Measurements from ENCODE around the gene PCDHA1. TPM values are rescaled to one million over a fixed set of nuclear protein-coding genes. Genes with fewer than 3 reads are reported as not detected.

The PCDHA1 gene
- total RNA-seq, 4 donors from 2014 or later = not detected

DNA sequence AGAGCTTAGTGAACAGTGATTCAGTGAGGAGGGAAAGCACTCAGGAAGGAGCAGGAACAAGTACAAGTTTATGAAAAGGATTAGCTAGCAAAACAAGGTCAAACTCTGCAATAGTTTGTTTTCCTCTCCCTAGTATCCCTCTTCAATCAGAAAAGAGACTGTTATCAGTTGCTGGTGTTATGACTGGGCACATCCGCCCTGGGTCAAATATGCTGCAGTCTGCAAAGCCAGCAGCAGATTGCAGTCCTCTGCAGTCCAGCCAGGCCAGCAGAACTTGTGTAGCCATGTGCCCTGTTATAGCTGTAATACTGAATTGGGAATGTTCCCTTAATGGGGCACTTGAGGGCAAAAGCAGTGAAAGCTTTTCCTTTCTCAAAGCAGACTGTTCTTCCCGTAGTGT, 192.3 kb downstream of the PCDHA1 start:
- intact Hi-C loops (cut with DNase I; ENCODE audit: low total_unique reads) = no loop called here
- TF ChIP-seq POLR2A (IDR thresholded peaks at IDR 0.05) = no peak
- TF ChIP-seq, protein P1, sequence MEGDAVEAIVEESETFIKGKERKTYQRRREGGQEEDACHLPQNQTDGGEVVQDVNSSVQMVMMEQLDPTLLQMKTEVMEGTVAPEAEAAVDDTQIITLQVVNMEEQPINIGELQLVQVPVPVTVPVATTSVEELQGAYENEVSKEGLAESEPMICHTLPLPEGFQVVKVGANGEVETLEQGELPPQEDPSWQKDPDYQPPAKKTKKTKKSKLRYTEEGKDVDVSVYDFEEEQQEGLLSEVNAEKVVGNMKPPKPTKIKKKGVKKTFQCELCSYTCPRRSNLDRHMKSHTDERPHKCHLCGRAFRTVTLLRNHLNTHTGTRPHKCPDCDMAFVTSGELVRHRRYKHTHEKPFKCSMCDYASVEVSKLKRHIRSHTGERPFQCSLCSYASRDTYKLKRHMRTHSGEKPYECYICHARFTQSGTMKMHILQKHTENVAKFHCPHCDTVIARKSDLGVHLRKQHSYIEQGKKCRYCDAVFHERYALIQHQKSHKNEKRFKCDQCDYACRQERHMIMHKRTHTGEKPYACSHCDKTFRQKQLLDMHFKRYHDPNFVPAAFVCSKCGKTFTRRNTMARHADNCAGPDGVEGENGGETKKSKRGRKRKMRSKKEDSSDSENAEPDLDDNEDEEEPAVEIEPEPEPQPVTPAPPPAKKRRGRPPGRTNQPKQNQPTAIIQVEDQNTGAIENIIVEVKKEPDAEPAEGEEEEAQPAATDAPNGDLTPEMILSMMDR (IDR thresholded peaks at IDR 0.05) = no peak
- WGBS, 2 donors = 84 to 90% methylated on average over 2 of the region's 2 CpGs
- no peak overlapping the region for H3K4me3 ChIP-seq (ENCODE audit: low read depth, poor library complexity, severe bottlenecking)
- no peak for DNase-seq (ENCODE audit: low spot score in 2 of 2)

DNA sequence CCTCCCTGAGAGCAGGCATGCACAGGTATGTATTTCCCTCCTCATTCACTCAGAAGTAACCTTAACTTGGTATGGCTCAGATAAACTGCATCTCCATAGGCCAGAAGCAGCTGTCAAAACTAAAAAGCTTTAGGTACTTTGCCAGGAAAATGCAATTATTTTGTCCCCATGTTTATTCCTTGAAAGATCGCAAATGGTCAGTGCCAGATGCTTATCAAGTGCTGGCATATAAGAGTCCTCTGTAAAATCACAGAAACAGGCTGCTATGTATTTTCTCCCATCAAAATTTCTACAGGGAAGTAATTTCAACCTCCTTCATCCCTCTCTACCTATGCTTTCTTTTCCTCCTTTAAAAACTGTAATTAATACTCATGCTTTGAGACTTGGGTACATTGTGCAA, 193.0 kb downstream of the PCDHA1 start:
- TF ChIP-seq, protein P1 (IDR thresholded peaks at IDR 0.05) = no peak
- no peak for TF ChIP-seq POLR2A (IDR thresholded peaks at IDR 0.05)
- intact Hi-C loops (cut with DNase I; ENCODE audit: low total_unique reads) = no loop called here
- no peak for DNase-seq (ENCODE audit: low spot score in 2 of 2)
- WGBS, 2 donors = 93 to 94% methylated on average over 1 of the region's 1 CpG
- no peak overlapping the region for H3K4me3 ChIP-seq (ENCODE audit: low read depth, poor library complexity, severe bottlenecking)

DNA sequence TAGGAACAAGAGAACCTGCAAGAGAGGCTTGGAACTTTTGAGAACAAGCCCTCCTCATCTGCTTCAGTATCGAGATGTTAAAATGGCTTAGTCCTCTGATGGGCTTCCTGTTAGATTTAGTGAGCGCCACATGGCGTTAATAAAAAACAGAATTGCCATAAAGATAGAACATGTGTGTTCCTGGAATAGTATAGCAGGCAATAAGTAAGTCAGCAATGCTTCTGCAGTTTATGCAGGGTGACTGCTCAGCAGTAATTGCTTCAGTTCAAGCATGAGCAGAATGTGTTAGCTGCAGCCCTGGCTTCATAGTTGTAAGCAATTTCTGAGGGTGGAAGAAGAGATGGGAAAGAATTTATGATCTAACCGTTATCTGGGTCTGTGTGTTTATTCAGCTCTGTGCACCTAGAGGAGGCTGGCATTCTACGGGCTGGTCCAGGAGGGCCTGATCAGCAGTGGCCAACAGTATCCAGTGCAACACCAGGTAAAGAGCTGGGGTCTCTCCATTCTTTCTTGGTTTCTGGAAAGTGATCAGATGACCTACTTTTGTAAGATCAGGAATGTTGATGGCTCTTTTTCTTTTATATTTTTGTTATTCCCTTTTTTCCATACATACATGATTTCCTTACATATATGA, 196.3 kb downstream of the PCDHA1 start:
- DNase-seq (ENCODE audit: low spot score in 2 of 2) = no peak
- TF ChIP-seq POLR2A (IDR thresholded peaks at IDR 0.05) = no peak
- TF ChIP-seq, protein P1 (IDR thresholded peaks at IDR 0.05) = no peak
- intact Hi-C loops (cut with DNase I; ENCODE audit: low total_unique reads) = no loop called here
- no peak overlapping the region for H3K4me3 ChIP-seq (ENCODE audit: low read depth, poor library complexity, severe bottlenecking)
- 69% methylated on average over 5 of the region's 5 CpGs for WGBS, 2 donors

DNA sequence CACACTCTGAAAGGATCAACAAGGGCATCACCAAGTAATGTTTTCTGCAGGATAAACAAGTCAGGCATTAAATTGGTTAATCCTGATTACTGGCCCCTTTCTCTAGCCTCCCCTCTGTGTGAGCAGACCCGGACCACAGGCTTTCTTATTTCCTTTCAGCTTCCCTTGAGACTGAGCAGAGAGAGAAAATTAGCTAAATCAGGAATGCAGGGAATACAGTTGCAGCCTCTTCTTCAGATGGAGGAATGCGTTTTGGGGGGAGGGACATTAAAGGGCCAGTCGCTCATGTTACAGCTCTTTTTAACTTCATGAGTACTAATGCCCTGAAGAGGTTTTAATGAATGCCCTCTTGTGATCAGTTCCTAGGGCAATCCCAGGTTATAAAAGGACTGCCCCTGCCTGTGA, 200.2 kb downstream of the PCDHA1 start:
- intact Hi-C loops (cut with DNase I; ENCODE audit: low total_unique reads) = no loop called here
- DNase-seq (ENCODE audit: low spot score in 2 of 2) = no peak
- no peak overlapping the region for H3K4me3 ChIP-seq (ENCODE audit: low read depth, poor library complexity, severe bottlenecking)
- TF ChIP-seq POLR2A (IDR thresholded peaks at IDR 0.05) = no peak
- TF ChIP-seq, protein P1 (IDR thresholded peaks at IDR 0.05) = no peak
- 16 to 17% methylated on average over 3 of the region's 3 CpGs for WGBS, 2 donors

DNA sequence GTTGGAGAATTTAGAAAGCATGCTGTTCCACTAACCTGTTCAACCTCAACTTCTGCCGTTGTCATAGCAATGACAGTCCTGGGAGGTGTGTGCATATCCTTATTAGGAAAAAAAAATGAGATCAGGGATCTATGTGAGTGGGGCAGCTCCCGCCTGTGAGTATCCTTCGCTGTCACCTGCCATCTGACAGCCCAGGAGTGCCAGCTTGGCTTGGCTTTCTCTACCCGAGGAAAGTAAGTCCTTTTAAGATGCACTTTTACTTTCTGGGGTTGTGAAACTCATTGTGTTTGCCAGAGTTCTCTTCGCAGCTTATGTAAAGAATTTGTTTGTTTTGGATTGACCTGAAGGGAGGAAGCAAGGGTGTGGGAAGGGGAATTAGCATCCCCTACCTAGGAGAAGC, 202.2 kb downstream of the PCDHA1 start:
- TF ChIP-seq, protein P1 (IDR thresholded peaks at IDR 0.05) = no peak
- TF ChIP-seq POLR2A (IDR thresholded peaks at IDR 0.05) = no peak
- intact Hi-C loops (cut with DNase I; ENCODE audit: low total_unique reads) = no loop called here
- H3K4me3 ChIP-seq (ENCODE audit: low read depth, poor library complexity, severe bottlenecking) = no peak overlapping the region
- 53 to 55% methylated on average over 5 of the region's 5 CpGs for WGBS, 2 donors
- DNase-seq (ENCODE audit: low spot score in 2 of 2) = no peak

DNA sequence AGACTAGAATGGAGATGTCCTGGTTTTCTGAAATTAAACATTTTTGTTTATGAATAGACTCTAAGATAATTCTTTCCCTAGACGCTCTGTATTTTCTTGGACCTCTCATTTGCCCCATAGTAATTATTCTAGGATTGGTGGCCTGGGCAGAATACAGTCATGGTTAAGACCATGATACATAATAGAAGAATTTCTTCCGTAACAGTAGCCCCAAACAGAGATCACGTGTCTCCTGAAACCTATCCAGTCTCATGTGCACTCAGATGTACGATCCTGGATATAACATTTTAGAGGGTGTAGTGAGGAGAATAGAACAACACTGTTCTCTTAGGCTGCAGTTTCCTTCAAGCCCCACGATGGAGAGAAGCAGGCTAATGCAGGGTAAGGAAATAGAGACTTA, 202.7 kb downstream of the PCDHA1 start:
- no peak for TF ChIP-seq POLR2A (IDR thresholded peaks at IDR 0.05)
- TF ChIP-seq, protein P1 (IDR thresholded peaks at IDR 0.05) = no peak
- DNase-seq (ENCODE audit: low spot score in 2 of 2) = no peak
- intact Hi-C loops (cut with DNase I; ENCODE audit: low total_unique reads) = no loop called here
- no peak overlapping the region for H3K4me3 ChIP-seq (ENCODE audit: low read depth, poor library complexity, severe bottlenecking)
- WGBS, 2 donors = 85 to 87% methylated on average over 5 of the region's 5 CpGs

Data from lower leg skin (tissue), 4 donors.